Astrocyte (in vitro differentiated cells and primary cell): ENCODE measurements around the gene PAK4.

Source experiments
- CTCF ChIP-seq: IDR thresholded peaks from 2 replicates; pipeline ENCODE4 v1.5.1; 2011; ENCODE audit warnings: low read depth, mild to moderate bottlenecking, inconsistent platforms, low read length, moderate library complexity; ENCODE audit not compliant: insufficient read depth
- EZH2 ChIP-seq: IDR thresholded peaks from 2 replicates; pipeline ENCODE4 v1.6.1; 2012; ENCODE audit warnings: mild to moderate bottlenecking, low read length, inconsistent platforms; ENCODE audit not compliant: insufficient read depth

DNA sequence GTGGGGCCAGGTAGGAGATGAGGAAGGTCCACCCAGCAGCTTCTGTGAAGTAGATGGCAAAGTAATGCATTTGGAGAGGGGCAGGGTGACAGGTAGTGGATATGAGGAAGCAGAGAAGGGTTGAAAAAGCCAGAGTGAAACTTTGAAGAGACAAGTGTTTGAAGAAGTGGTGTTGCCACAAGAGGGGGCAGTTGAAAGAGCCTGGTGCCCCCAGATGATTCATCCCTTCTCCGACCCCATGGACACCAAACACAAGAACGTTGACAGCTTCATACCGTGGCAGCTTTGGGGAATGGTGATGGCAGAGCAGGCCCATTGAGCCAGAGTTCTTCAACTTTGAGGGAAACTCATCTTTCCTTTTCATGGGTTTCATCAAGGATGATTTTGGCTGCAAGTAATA, 99.3 kb downstream of the PAK4 start:
- TF ChIP-seq CTCF (no peak), EZH2 (no peak)
